Esophagus muscularis mucosa (tissue), 3 donors: ENCODE measurements around the gene TAMM41.
"Not testable (repeated sequence)": the region's sequence is repeated elsewhere in the genome, so short reads cannot be mapped to it uniquely, and the experiment has no call there.

Experiments
- CTCF ChIP-seq, 3 experiments: fragments of 200-600 bp in 2 of 3; fragments of 450-650 bp in 1 of 3; sonication (generic) in 2 of 3; IDR thresholded peaks; one replicate each; pipeline ENCODE4 v1.5.1; 2017 to 2019; ENCODE audit warnings: antibody characterized with exemption in 3 of 3, mild to moderate bottlenecking in 2 of 3, moderate library complexity in 1 of 3
- POLR2A ChIP-seq: fragments of 450-650 bp; IDR thresholded peaks from one replicate; pipeline ENCODE4 v1.6.1; 2017; ENCODE audit warnings: antibody characterized with exemption, moderate library complexity, mild to moderate bottlenecking, low read depth
- POLR2AphosphoS5 ChIP-seq, 2 donors: sonication (generic); formaldehyde crosslinking; IDR thresholded peaks; one replicate each; pipeline ENCODE4 v1.6.1; 2017; ENCODE audit warnings: antibody characterized with exemption in 2 of 2

DNA sequence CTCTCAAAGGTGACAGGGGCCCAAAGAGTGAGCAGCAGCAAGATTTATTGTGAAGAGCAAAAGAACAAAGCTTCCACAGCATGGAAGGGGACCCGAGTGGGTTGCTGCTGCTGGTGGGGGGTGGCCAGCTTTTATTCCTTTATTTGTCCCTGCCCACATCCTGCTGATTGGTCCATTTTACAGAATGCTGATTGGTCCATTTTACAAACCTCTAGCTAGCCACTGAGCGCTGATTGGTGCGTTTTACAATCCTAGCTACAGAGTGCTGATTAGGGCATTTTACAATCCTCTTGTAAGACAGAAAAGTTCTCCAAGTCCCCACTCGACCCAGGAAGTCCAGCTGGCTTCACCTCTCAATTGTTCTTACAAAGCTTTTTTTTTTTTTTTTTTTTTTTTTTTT, 94.4 kb downstream of the TAMM41 start:
- TF ChIP-seq POLR2A; CTCF (IDR thresholded peaks at IDR 0.05); POLR2AphosphoS5 (IDR thresholded peaks at IDR 0.05): not testable (repeated sequence)
